Measurements from ENCODE around the gene CACNG7. TPM values are rescaled to one million over a fixed set of nuclear protein-coding genes. Genes with fewer than 3 reads are reported as not detected.

The CACNG7 gene
- polyA plus RNA-seq, 3 donors: not detected

DNA sequence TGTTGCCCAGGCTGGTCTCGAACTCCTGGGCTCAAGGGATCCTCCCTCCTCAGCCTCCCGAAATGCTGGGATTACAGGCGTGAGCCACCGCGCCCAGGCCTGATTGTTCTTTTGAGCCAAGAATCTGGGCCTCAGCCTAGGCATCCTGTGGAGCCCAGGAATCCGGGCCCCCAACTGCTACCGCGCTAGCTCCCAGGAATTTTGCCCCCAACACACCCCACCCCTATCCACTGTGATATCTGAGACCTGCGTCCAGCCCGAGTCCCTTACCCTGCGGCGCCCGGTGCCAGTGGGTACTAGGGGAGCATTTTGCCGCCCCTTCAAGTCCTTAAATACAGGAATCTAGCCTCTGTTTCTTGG lies 42.2 kb upstream of the CACNG7 start:
- intact Hi-C loops (cut with micrococcal nuclease): loop anchor here in 1 of 2 donors (2.0 kb wide), 1 partner anchor 24 kb away; no protein-coding TSS in a partner anchor

DNA sequence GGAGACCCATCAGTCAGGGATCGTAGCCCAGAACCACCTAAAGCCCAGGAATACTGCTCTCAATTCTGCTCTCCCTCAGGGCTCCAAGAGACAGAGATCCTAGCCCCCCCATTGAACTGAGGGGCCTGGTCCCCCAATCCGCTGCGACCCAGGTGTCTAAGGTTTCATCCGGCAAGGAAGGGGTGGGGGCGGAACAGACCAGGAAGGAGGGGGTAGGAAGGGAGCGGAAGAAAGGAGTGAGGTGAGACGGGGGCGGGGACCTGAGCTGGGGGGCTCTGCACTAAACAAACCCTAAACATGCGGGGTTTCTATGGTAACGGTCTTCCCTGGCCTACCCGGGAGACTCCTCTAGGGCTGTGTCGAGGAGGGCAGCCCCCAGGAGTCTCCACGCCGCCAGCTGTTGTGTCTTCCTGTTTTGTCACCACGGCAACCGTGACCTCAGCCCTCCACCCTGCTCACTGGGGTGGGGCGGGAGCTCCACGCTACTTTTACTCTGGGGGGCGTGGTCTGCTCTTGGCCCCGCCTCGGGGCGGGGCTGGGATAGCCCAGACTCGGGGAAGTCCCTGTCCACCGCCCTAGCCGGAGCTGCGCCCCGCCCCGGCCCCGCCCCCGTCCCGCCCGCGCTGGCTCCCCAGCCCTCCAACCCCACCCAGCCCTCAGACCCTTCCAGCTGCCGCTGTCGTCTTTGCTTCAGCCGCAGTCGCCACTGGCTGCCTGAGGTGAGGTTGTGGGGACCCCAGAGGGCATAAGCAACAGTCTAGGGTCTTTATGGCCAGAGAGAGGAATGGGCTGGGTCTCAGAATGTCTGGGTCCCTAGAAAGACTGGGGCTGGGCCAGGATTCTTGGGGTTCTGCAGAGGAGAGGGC lies 41.6 kb upstream of the CACNG7 start, which contains the start of gene MYADM:
Gene MYADM (plus strand): TSS at position 659 of the 866 bp plus-strand sequence. CDS start 5,647 bp downstream, outside the sequence.
- Histone ChIP-seq H3K9ac (ENCODE audit: insufficient read depth, low read length, poor library complexity, severe bottlenecking) (peak within 1 kb of the TSS; percentile 99), H3K4me1 (ENCODE audit: control insufficient read depth in 1 of 2, insufficient read depth in 2 of 2, low read length in 2 of 2) (peaks cover 47 to 52% of the 10 kb centered on the region in 2 donors), H4K20me1 (ENCODE audit: insufficient read depth, low read length) (peaks cover 36% of the 10 kb centered on the region), H3K9me3 (replicated peaks in 1 of 2; ENCODE audit: control insufficient read depth in 1 of 2, insufficient read depth in 1 of 2, low read length in 2 of 2) (no peaks in the 10 kb centered on the region), H3K36me3 (replicated peaks in 1 of 2; ENCODE audit: control insufficient read depth in 1 of 2, insufficient read depth in 2 of 2, low read length in 2 of 2) (peaks cover 3% of the 10 kb centered on the region in 2 donors), H3K4me3 (replicated peaks in 1 of 3; ENCODE audit: low read depth in 2 of 3, low read length in 3 of 3) (peak within 1 kb of the TSS; percentile 77 to 100 (median 100)), H3K4me2 (replicated peaks; ENCODE audit: extremely low read depth, low read length, poor library complexity, severe bottlenecking) (peak within 1 kb of the TSS; percentile 85), H2AFZ (ENCODE audit: insufficient read depth, low read depth, low read length, poor library complexity, severe bottlenecking) (no peak within 1 kb of the TSS), H3K27ac (ENCODE audit: low read depth in 1 of 2, low read length in 2 of 2) (peak within 1 kb of the TSS; percentile 99), H3K79me2 (ENCODE audit: insufficient read depth, low read length) (peaks cover 44% of the 10 kb centered on the region), H3K27me3 (ENCODE audit: control insufficient read depth in 2 of 2, insufficient read depth in 2 of 2, low read length in 2 of 2) (no peaks in the 10 kb centered on the region)
- peaks cover 49% of the 10 kb centered on the region for H3K4me1 Mint-ChIP-seq
- peak; percentile 99 to 100 (median 99) for DNase-seq
- TF ChIP-seq, protein P1, sequence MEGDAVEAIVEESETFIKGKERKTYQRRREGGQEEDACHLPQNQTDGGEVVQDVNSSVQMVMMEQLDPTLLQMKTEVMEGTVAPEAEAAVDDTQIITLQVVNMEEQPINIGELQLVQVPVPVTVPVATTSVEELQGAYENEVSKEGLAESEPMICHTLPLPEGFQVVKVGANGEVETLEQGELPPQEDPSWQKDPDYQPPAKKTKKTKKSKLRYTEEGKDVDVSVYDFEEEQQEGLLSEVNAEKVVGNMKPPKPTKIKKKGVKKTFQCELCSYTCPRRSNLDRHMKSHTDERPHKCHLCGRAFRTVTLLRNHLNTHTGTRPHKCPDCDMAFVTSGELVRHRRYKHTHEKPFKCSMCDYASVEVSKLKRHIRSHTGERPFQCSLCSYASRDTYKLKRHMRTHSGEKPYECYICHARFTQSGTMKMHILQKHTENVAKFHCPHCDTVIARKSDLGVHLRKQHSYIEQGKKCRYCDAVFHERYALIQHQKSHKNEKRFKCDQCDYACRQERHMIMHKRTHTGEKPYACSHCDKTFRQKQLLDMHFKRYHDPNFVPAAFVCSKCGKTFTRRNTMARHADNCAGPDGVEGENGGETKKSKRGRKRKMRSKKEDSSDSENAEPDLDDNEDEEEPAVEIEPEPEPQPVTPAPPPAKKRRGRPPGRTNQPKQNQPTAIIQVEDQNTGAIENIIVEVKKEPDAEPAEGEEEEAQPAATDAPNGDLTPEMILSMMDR (IDR thresholded peaks at IDR 0.05): no peak
- peaks cover 0 to 11% (median 1%) of the 10 kb centered on the region in 7 donors for H3K9me3 Mint-ChIP-seq
- 3% methylated on average over 19 of the region's 37 CpGs for WGBS (ENCODE audit: insufficient coverage)
- H3K36me3 Mint-ChIP-seq: peaks cover 11 to 21% of the 10 kb centered on the region in 2 donors
- peaks cover 0 to 20% (median 18%) of the 10 kb centered on the region in 3 donors for H3K27me3 Mint-ChIP-seq (ENCODE audit: low read depth in 3 of 3)
- H3K27ac Mint-ChIP-seq: peak within 1 kb of the TSS; percentile 98 to 100 (median 99)
- peak within 1 kb of the TSS; percentile 97 to 99 for H3K4me3 Mint-ChIP-seq
- intact Hi-C loops (cut with micrococcal nuclease): loop anchor here in 1 of 2 donors (2.0 kb wide), 1 partner anchor 25 kb away; no protein-coding TSS in a partner anchor

More for the DNA sequence above, 42.2 kb upstream of the CACNG7 start:
- Mint-ChIP-seq H3K4me1 (peaks cover 44% of the 10 kb centered on the region), H3K27me3 (ENCODE audit: low read depth in 3 of 3) (peaks cover 2 to 21% (median 19%) of the 10 kb centered on the region in 3 donors), H3K36me3 (peaks cover 10 to 14% of the 10 kb centered on the region in 2 donors), H3K27ac (peak overlapping the region; percentile 96 to 100 (median 99)), H3K4me3 (peak overlapping the region; percentile 91 to 99), H3K9me3 (peaks cover 0 to 10% (median 1%) of the 10 kb centered on the region in 7 donors)
- peak overlapping the region; percentile 85 for H3K4me2 ChIP-seq (replicated peaks; ENCODE audit: extremely low read depth, low read length, poor library complexity, severe bottlenecking)
- H3K36me3 ChIP-seq (replicated peaks in 1 of 2; ENCODE audit: control insufficient read depth in 1 of 2, insufficient read depth in 2 of 2, low read length in 2 of 2): no peaks in the 10 kb centered on the region
- no peak overlapping the region for H2AFZ ChIP-seq (ENCODE audit: insufficient read depth, low read depth, low read length, poor library complexity, severe bottlenecking)
- no peaks in the 10 kb centered on the region for H3K27me3 ChIP-seq (ENCODE audit: control insufficient read depth in 2 of 2, insufficient read depth in 2 of 2, low read length in 2 of 2)
- H3K4me1 ChIP-seq (ENCODE audit: control insufficient read depth in 1 of 2, insufficient read depth in 2 of 2, low read length in 2 of 2): peaks cover 40 to 46% of the 10 kb centered on the region in 2 donors
- peaks cover 38% of the 10 kb centered on the region for H3K79me2 ChIP-seq (ENCODE audit: insufficient read depth, low read length)
- no peaks in the 10 kb centered on the region for H3K9me3 ChIP-seq (replicated peaks in 1 of 2; ENCODE audit: control insufficient read depth in 1 of 2, insufficient read depth in 1 of 2, low read length in 2 of 2)
- H4K20me1 ChIP-seq (ENCODE audit: insufficient read depth, low read length): peaks cover 30% of the 10 kb centered on the region
- H3K27ac ChIP-seq (ENCODE audit: low read depth in 1 of 2, low read length in 2 of 2): peak overlapping the region; percentile 99
- H3K9ac ChIP-seq (ENCODE audit: insufficient read depth, low read length, poor library complexity, severe bottlenecking): peak overlapping the region; percentile 90
- TF ChIP-seq, protein P1 (IDR thresholded peaks at IDR 0.05): no peak
- peak overlapping the region; percentile 23 to 69 (median 43) for H3K4me3 ChIP-seq (replicated peaks in 1 of 3; ENCODE audit: low read depth in 2 of 3, low read length in 3 of 3)
- WGBS (ENCODE audit: insufficient coverage): 61% methylated on average over 12 of the region's 14 CpGs
- peak in 1 of 3 donors; percentile 23 for DNase-seq

Measured in CD14-positive monocyte (primary cell).